K562 (cell line): Measurements from ENCODE around the gene GPR42.

Experiments
- ARID2 ChIP-seq: fragments of 450-650 bp; IDR thresholded peaks from 2 replicates; pipeline ENCODE4 v1.6.1; 2017; ENCODE audit warnings: antibody characterized with exemption, mild to moderate bottlenecking
- ARID3A ChIP-seq: IDR thresholded peaks from 2 replicates; pipeline ENCODE4 v1.6.1; 2012; ENCODE audit warnings: low read depth, low read length, improper control_type of control experiment, borderline replicate concordance
- CREB1 ChIP-seq, 2 experiments: sonication (generic) in 1 of 2; formaldehyde crosslinking in 1 of 2; IDR thresholded peaks; 2 replicates each; pipeline versions ENCODE4 v1.6.1 to v1.8.0; 2012 to 2022; ENCODE audit warnings: inconsistent platforms in 1 of 2, mild to moderate bottlenecking in 1 of 2, missing genetic modification reagents in 1 of 2, moderate library complexity in 1 of 2
- CTCF ChIP-seq, 3 experiments: IDR thresholded peaks in 2 of 3; conservative IDR thresholded peaks in 1 of 3; 2 replicates each; pipeline ENCODE4 v1.5.1; 2011 to 2012; ENCODE audit warnings: low read length in 3 of 3, mild to moderate bottlenecking in 3 of 3, control low read depth in 2 of 3, improper control_type of control experiment in 1 of 3, inconsistent platforms in 1 of 3, low read depth in 1 of 3, mixed read lengths in 1 of 3, moderate library complexity in 1 of 3; ENCODE audit not compliant: insufficient read depth in 2 of 3
- SP1 ChIP-seq: sonication (generic); formaldehyde crosslinking; IDR thresholded peaks from 2 replicates; pipeline ENCODE4 v1.8.1; 2022; ENCODE audit warnings: mild to moderate bottlenecking, missing genetic modification reagents

- TF ChIP-seq CTCF (IDR thresholded peaks at IDR 0.05 in 2 of 3, conservative IDR thresholded peaks at IDR 0.05 in 1 of 3; ENCODE audit: insufficient read depth in 2 of 3, low read depth in 1 of 3, low read length in 3 of 3) (no peak), ARID2 (no peak), CREB1 (IDR thresholded peaks at IDR 0.05) (no peak), CREB1 (CRISPR knock-in tag; IDR thresholded peaks at IDR 0.05) (no peak), ARID3A (no peak), SP1 (CRISPR knock-in tag) (no peak)
These were observed 18.8 kb upstream of the GPR42 start for GRCh38 chr19:35352177-35352447.
